ENCODE measurements around the gene CNGA4.

The CNGA4 gene

GRCh38 chr11:6210274-6210955 lies 28.5 kb upstream of the CNGA4 start:
- no peaks in the 10 kb centered on the region for H3K27me3 Mint-ChIP-seq (ENCODE audit: low read depth)
- peaks cover 2% of the 10 kb centered on the region for H3K4me1 Mint-ChIP-seq (ENCODE audit: low read depth)
- H3K27ac Mint-ChIP-seq, result no peak overlapping the region
- H3K9me3 Mint-ChIP-seq, result no peaks in the 10 kb centered on the region
- H3K36me3 Mint-ChIP-seq (ENCODE audit: low read depth), result peaks cover 15% of the 10 kb centered on the region
- no peak overlapping the region for H3K4me3 Mint-ChIP-seq

GRCh38 chr11:6214530-6214929 lies 24.4 kb upstream of the CNGA4 start:
- H3K36me3 Mint-ChIP-seq (ENCODE audit: low read depth), result peaks cover 16% of the 10 kb centered on the region
- peaks cover 5% of the 10 kb centered on the region for H3K4me1 Mint-ChIP-seq (ENCODE audit: low read depth)
- H3K4me3 Mint-ChIP-seq, result no peak overlapping the region
- no peaks in the 10 kb centered on the region for H3K9me3 Mint-ChIP-seq
- no peak overlapping the region for H3K27ac Mint-ChIP-seq
- no peaks in the 10 kb centered on the region for H3K27me3 Mint-ChIP-seq (ENCODE audit: low read depth)

GRCh38 chr11:6216501-6216900 lies 22.4 kb upstream of the CNGA4 start:
- H3K4me3 Mint-ChIP-seq, result no peak overlapping the region
- H3K36me3 Mint-ChIP-seq (ENCODE audit: low read depth), result peaks cover 25% of the 10 kb centered on the region
- H3K9me3 Mint-ChIP-seq, result no peaks in the 10 kb centered on the region
- H3K4me1 Mint-ChIP-seq (ENCODE audit: low read depth), result peaks cover 14% of the 10 kb centered on the region
- H3K27ac Mint-ChIP-seq, result no peak overlapping the region
- H3K27me3 Mint-ChIP-seq (ENCODE audit: low read depth), result no peaks in the 10 kb centered on the region

GRCh38 chr11:6217722-6218121 lies 21.2 kb upstream of the CNGA4 start:
- Mint-ChIP-seq H3K4me1 (ENCODE audit: low read depth) (peaks cover 14% of the 10 kb centered on the region), H3K9me3 (no peaks in the 10 kb centered on the region), H3K36me3 (ENCODE audit: low read depth) (peaks cover 32% of the 10 kb centered on the region), H3K4me3 (no peak overlapping the region), H3K27me3 (ENCODE audit: low read depth) (no peaks in the 10 kb centered on the region), H3K27ac (no peak overlapping the region)

GRCh38 chr11:6219359-6219758 lies 19.5 kb upstream of the CNGA4 start:
- Mint-ChIP-seq H3K36me3 (ENCODE audit: low read depth) (peaks cover 34% of the 10 kb centered on the region), H3K27ac (no peak overlapping the region), H3K4me3 (no peak overlapping the region), H3K27me3 (ENCODE audit: low read depth) (no peaks in the 10 kb centered on the region), H3K9me3 (no peaks in the 10 kb centered on the region), H3K4me1 (ENCODE audit: low read depth) (peaks cover 14% of the 10 kb centered on the region)

- H3K4me3 Mint-ChIP-seq, result no peak overlapping the region
- H3K4me1 Mint-ChIP-seq (ENCODE audit: low read depth), result peaks cover 22% of the 10 kb centered on the region
These were observed 15.0 kb upstream of the CNGA4 start for GRCh38 chr11:6223854-6224253.

GRCh38 chr11:6224421-6224820 lies 14.5 kb upstream of the CNGA4 start:
- no peaks in the 10 kb centered on the region for H3K9me3 Mint-ChIP-seq
- peaks cover 25% of the 10 kb centered on the region for H3K36me3 Mint-ChIP-seq (ENCODE audit: low read depth)
- H3K27ac Mint-ChIP-seq, result no peak overlapping the region
- peaks cover 24% of the 10 kb centered on the region for H3K4me1 Mint-ChIP-seq (ENCODE audit: low read depth)
- no peaks in the 10 kb centered on the region for H3K27me3 Mint-ChIP-seq (ENCODE audit: low read depth)
- no peak overlapping the region for H3K4me3 Mint-ChIP-seq

More at GRCh38 chr11:6223854-6224253, 15.0 kb upstream of the CNGA4 start:
- Mint-ChIP-seq H3K36me3 (ENCODE audit: low read depth) (peaks cover 29% of the 10 kb centered on the region), H3K27ac (no peak overlapping the region), H3K27me3 (ENCODE audit: low read depth) (no peaks in the 10 kb centered on the region), H3K9me3 (no peaks in the 10 kb centered on the region)

- no peak overlapping the region for H3K4me3 Mint-ChIP-seq
- peaks cover 24% of the 10 kb centered on the region for H3K4me1 Mint-ChIP-seq (ENCODE audit: low read depth)
- no peak overlapping the region for H3K27ac Mint-ChIP-seq
- H3K27me3 Mint-ChIP-seq (ENCODE audit: low read depth), result no peaks in the 10 kb centered on the region
- H3K36me3 Mint-ChIP-seq (ENCODE audit: low read depth), result peaks cover 22% of the 10 kb centered on the region
- H3K9me3 Mint-ChIP-seq, result no peaks in the 10 kb centered on the region
These were observed 13.9 kb upstream of the CNGA4 start for GRCh38 chr11:6225024-6225423.

- peaks cover 28% of the 10 kb centered on the region for H3K4me1 Mint-ChIP-seq (ENCODE audit: low read depth)
- peaks cover 18% of the 10 kb centered on the region for H3K36me3 Mint-ChIP-seq (ENCODE audit: low read depth)
- no peaks in the 10 kb centered on the region for H3K9me3 Mint-ChIP-seq
- H3K27me3 Mint-ChIP-seq (ENCODE audit: low read depth), result no peaks in the 10 kb centered on the region
- H3K4me3 Mint-ChIP-seq, result no peak overlapping the region
- no peak overlapping the region for H3K27ac Mint-ChIP-seq
These were observed 13.0 kb upstream of the CNGA4 start for GRCh38 chr11:6225896-6226295.

GRCh38 chr11:6228520-6228919 lies 10.4 kb upstream of the CNGA4 start:
- Mint-ChIP-seq H3K27ac (no peak overlapping the region), H3K36me3 (ENCODE audit: low read depth) (peaks cover 9% of the 10 kb centered on the region), H3K27me3 (ENCODE audit: low read depth) (no peaks in the 10 kb centered on the region), H3K9me3 (no peaks in the 10 kb centered on the region), H3K4me3 (no peak overlapping the region), H3K4me1 (ENCODE audit: low read depth) (peaks cover 35% of the 10 kb centered on the region)

GRCh38 chr11:6229911-6230310 lies 9.0 kb upstream of the CNGA4 start:
- Mint-ChIP-seq H3K27ac (peak overlapping the region; percentile 12), H3K36me3 (ENCODE audit: low read depth) (peaks cover 7% of the 10 kb centered on the region), H3K4me1 (ENCODE audit: low read depth) (peaks cover 42% of the 10 kb centered on the region), H3K9me3 (no peaks in the 10 kb centered on the region), H3K4me3 (peak overlapping the region; percentile 6), H3K27me3 (ENCODE audit: low read depth) (no peaks in the 10 kb centered on the region)

GRCh38 chr11:6232899-6233298 lies 6.0 kb upstream of the CNGA4 start:
- Mint-ChIP-seq H3K4me3 (peak overlapping the region; percentile 59), H3K4me1 (ENCODE audit: low read depth) (peaks cover 39% of the 10 kb centered on the region), H3K36me3 (ENCODE audit: low read depth) (peaks cover 3% of the 10 kb centered on the region), H3K9me3 (no peaks in the 10 kb centered on the region), H3K27me3 (ENCODE audit: low read depth) (no peaks in the 10 kb centered on the region), H3K27ac (no peak overlapping the region)

- Mint-ChIP-seq H3K9me3 (no peaks in the 10 kb centered on the region), H3K27me3 (ENCODE audit: low read depth) (no peaks in the 10 kb centered on the region), H3K4me1 (ENCODE audit: low read depth) (peaks cover 38% of the 10 kb centered on the region), H3K27ac (peak overlapping the region; percentile 98), H3K4me3 (peak overlapping the region; percentile 100), H3K36me3 (ENCODE audit: low read depth) (peaks cover 3% of the 10 kb centered on the region)
These were observed 4.9 kb upstream of the CNGA4 start for GRCh38 chr11:6233984-6234386.

- peaks cover 3% of the 10 kb centered on the region for H3K36me3 Mint-ChIP-seq (ENCODE audit: low read depth)
- no peaks in the 10 kb centered on the region for H3K27me3 Mint-ChIP-seq (ENCODE audit: low read depth)
- H3K9me3 Mint-ChIP-seq, result no peaks in the 10 kb centered on the region
- H3K4me3 Mint-ChIP-seq, result peak within 1 kb of the TSS; percentile 100
- H3K4me1 Mint-ChIP-seq (ENCODE audit: low read depth), result peaks cover 32% of the 10 kb centered on the region
- peak within 1 kb of the TSS; percentile 98 for H3K27ac Mint-ChIP-seq
These were observed 4.3 kb upstream of the CNGA4 start, which contains the start of gene FHIP1B for GRCh38 chr11:6234387-6235107. FHIP1B (minus strand) TSS chr11:6234636; CDS start chr11:6224516, 10,120 bp downstream.

GRCh38 chr11:6237266-6237665 lies 1.6 kb upstream of the CNGA4 start:
- H3K36me3 Mint-ChIP-seq (ENCODE audit: low read depth), result no peaks in the 10 kb centered on the region
- H3K4me3 Mint-ChIP-seq, result no peak overlapping the region
- peaks cover 17% of the 10 kb centered on the region for H3K4me1 Mint-ChIP-seq (ENCODE audit: low read depth)
- no peak overlapping the region for H3K27ac Mint-ChIP-seq
- no peaks in the 10 kb centered on the region for H3K27me3 Mint-ChIP-seq (ENCODE audit: low read depth)
- H3K9me3 Mint-ChIP-seq, result no peaks in the 10 kb centered on the region

All from T-helper 1 cell treated with Interleukin-12 subunit alpha and Interleukin-12 subunit beta and Interleukin-4 antibody, amounts not matched to agents 30 μg/mL and 1 μg/mL, for 36 hours (primary cell).